GM23338 (cell line): ENCODE measurements around the gene C15orf62.

ENCODE experiments used
- CREB1 ChIP-seq: fragments of 250-450 bp; sonication (Bioruptor Pico); IDR thresholded peaks from 2 replicates; pipeline ENCODE4 v1.5.0; 2020; ENCODE audit warnings: low read depth, mild to moderate bottlenecking, moderate library complexity
- CTCF ChIP-seq, 2 experiments: fragments of 200-600 bp in 1 of 2; sonication (generic) in 1 of 2; conservative IDR thresholded peaks; 2 replicates each; pipeline versions ENCODE4 v1.5.1 to v1.6.1; 2016 to 2017; ENCODE audit warnings: antibody characterized with exemption in 2 of 2, low read depth in 2 of 2, mild to moderate bottlenecking in 2 of 2, moderate library complexity in 1 of 2
- ETS1 ChIP-seq: IDR thresholded peaks from 2 replicates; pipeline ENCODE4 v1.6.1; 2016; ENCODE audit warnings: antibody characterized with exemption
- EZH2 ChIP-seq: fragments of 200-600 bp; sonication (generic); IDR thresholded peaks from one replicate; pipeline ENCODE4 v1.8.0; 2017; ENCODE audit warnings: antibody characterized with exemption, mild to moderate bottlenecking, low read depth; ENCODE audit not compliant: unreplicated experiment
- EZH2phosphoT487 ChIP-seq: fragments of 200-600 bp; sonication (generic); IDR thresholded peaks from one replicate; pipeline ENCODE4 v1.8.1; 2018; ENCODE audit warnings: antibody characterized with exemption; ENCODE audit not compliant: unreplicated experiment
- NANOG ChIP-seq: IDR thresholded peaks from 2 replicates; pipeline ENCODE4 v1.6.1; 2016; ENCODE audit warnings: antibody characterized with exemption, borderline replicate concordance
- POLR2AphosphoS5 ChIP-seq: IDR thresholded peaks from 2 replicates; pipeline ENCODE4 v1.6.1; 2016; ENCODE audit warnings: antibody characterized with exemption, low read depth
- REST ChIP-seq: IDR thresholded peaks from one replicate; pipeline ENCODE4 v1.6.1; 2018; ENCODE audit warnings: antibody characterized with exemption; ENCODE audit not compliant: unreplicated experiment
- STAT1 ChIP-seq: IDR thresholded peaks from one replicate; pipeline ENCODE4 v1.6.1; 2016; ENCODE audit warnings: antibody characterized with exemption; ENCODE audit not compliant: unreplicated experiment

- no peak for TF ChIP-seq CTCF (conservative IDR thresholded peaks at IDR 0.05; ENCODE audit: low read depth in 2 of 2)
- no peak for TF ChIP-seq EZH2phosphoT487
- TF ChIP-seq POLR2AphosphoS5: no peak
- TF ChIP-seq EZH2: no peak
- TF ChIP-seq CREB1: no peak
- no peak for TF ChIP-seq ETS1
- TF ChIP-seq REST: no peak
- no peak for TF ChIP-seq NANOG
- no peak for TF ChIP-seq STAT1
Observed at GRCh38 chr15:40790718-40791117, 20.9 kb downstream of the C15orf62 start.
